HFFc6 (cell line): ENCODE data around the gene CACNG6. TPM values are rescaled to one million over a fixed set of nuclear protein-coding genes. Genes with fewer than 3 reads are reported as not detected.

ENCODE experiments used
- DNase-seq: peaks from one replicate; pipeline ENCODE4 v3.0.0-alpha.2; 2018
- H3K27ac Mint-ChIP-seq: 2 replicates; pipeline ENCODE4 v1.8.0; 2020; ENCODE audit warnings: mild to moderate bottlenecking, mixed read lengths
- H3K27me3 Mint-ChIP-seq: 2 replicates; pipeline ENCODE4 v1.8.0; 2021; ENCODE audit warnings: mild to moderate bottlenecking, moderate library complexity, mixed read lengths; ENCODE audit not compliant: insufficient read depth
- H3K36me3 Mint-ChIP-seq: 2 replicates; pipeline ENCODE4 v1.8.0; 2021; ENCODE audit warnings: low read depth, mixed read lengths
- H3K4me1 Mint-ChIP-seq: 2 replicates; pipeline ENCODE4 v1.8.0; 2020; ENCODE audit warnings: low read depth, mixed read lengths
- H3K4me3 Mint-ChIP-seq: 2 replicates; pipeline ENCODE4 v1.8.0; 2020; ENCODE audit warnings: mild to moderate bottlenecking, moderate library complexity, mixed read lengths
- H3K9me3 Mint-ChIP-seq: 2 replicates; pipeline ENCODE4 v1.8.0; 2020; ENCODE audit warnings: mild to moderate bottlenecking, mixed read lengths
- CTCF ChIP-seq: fragments of 200-600 bp; sonication (generic); IDR thresholded peaks from 2 replicates; pipeline ENCODE4 v1.5.0; 2021; ENCODE audit warnings: antibody characterized with exemption, mild to moderate bottlenecking
- total RNA-seq, 6 experiments: library from RNA; stranded (reverse); fragmentation: NEBNext Ultra II Directional; extraction: Animal tissue kit (Norgen Biotek cat#: 25700); gene quantifications; 2 replicates in 1 of 6; 3 replicates in 5 of 6; pipeline ENCODE4 v1.2.3, GENCODE V29; 2021

CACNG6 gene
- total RNA-seq, 6 experiments from 2014 or later = not detected

DNA sequence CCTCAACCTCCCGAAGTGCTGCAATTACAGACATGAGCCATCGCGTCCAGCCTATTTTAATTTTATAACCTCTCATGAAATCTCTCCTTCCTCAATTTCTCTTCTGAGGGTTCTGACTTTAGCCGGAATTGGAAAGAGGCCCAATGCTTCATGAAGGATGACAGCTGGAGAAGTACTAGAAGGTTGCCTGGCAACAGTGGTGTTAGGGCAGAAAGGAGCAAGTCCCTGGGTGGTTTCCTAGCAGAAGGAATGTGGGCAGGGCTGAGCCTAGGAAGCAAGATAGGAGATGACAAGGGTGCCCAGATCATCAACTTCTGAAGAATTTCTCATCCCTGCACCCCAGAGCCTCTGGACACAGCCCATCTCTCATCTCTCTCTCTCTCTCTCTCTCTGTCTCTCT is 25.8 kb downstream of the CACNG6 start:
- TF ChIP-seq CTCF = no peak
- no peak overlapping the region for H3K4me3 Mint-ChIP-seq
- H3K36me3 Mint-ChIP-seq = peaks cover 9% of the 10 kb centered on the region; the same call in 1 of the 2 replicates
- peaks cover 5% of the 10 kb centered on the region for H3K9me3 Mint-ChIP-seq
- peaks cover 12% of the 10 kb centered on the region for H3K27me3 Mint-ChIP-seq
- H3K27ac Mint-ChIP-seq = no peak overlapping the region; the same call in 1 of the 2 replicates
- H3K4me1 Mint-ChIP-seq = peaks cover 44% of the 10 kb centered on the region
- DNase-seq = peak; percentile 48

DNA sequence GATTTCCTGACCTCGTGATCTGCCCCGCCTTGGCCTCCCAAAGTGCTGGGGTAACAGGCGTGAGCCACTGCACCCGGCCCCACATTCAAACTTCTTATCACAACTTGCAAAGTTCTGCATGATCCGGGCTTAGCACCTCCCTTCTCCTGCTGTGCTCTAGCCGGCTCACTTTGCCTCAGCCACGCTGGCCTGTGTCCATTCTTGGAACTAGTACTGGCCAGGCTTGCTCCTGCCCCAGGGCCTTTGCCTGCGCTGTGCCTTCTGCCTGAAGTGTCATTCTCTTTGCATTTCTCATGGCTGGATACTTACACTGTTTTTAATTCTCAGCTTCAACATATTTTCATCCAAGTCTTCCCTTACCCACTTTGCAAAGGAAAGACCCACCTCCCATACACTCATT is 29.9 kb downstream of the CACNG6 start:
- H3K27ac Mint-ChIP-seq = peak overlapping the region; percentile 75
- DNase-seq = no peak
- peaks cover 10% of the 10 kb centered on the region for H3K27me3 Mint-ChIP-seq
- no peak overlapping the region for H3K4me3 Mint-ChIP-seq
- TF ChIP-seq CTCF = no peak
- H3K9me3 Mint-ChIP-seq = peaks cover 5% of the 10 kb centered on the region
- H3K4me1 Mint-ChIP-seq = peaks cover 63% of the 10 kb centered on the region
- peaks cover 9% of the 10 kb centered on the region; the same call in 1 of the 2 replicates for H3K36me3 Mint-ChIP-seq

DNA sequence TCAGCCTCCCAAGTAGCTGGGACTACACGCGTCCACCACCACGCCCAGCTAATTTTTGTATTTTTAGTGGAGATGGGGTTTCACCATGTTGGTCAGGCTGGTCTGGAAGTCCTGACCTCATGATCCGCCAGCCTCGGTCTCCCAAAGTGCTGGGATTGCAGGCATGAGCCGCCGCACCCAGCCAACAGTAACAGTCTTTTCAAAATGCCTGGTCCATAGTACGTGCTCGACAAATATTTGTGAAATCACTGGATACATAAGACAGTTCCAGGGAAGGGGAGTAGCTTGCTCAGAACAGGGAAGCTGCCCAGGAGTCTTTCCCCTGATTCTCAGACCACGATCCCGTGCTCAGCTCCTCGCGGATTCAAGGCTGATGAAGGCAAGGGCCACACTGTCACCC is 30.5 kb downstream of the CACNG6 start:
- peaks cover 63% of the 10 kb centered on the region for H3K4me1 Mint-ChIP-seq
- no peak for DNase-seq

DNA sequence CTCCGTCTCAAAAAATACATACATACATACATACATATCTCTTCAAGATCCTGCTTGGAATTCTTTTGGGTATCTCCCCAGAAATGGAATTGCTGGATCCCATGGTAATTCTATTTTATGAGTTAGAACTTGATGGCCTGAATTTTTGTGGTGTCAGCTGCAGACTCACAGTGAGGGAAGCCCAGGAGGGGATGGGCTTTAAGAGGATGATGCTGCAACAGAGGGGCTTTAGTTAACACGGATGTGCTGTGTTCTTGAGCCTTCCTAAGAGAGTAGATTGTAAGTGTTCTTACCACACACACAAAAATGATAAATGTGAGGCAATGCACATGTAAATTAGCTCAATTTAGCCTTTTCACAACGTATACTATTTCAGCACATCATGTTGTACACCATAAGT is 31.8 kb downstream of the CACNG6 start:
- no peak overlapping the region for H3K4me3 Mint-ChIP-seq
- DNase-seq = no peak
- H3K27me3 Mint-ChIP-seq = peaks cover 10% of the 10 kb centered on the region
- peaks cover 54% of the 10 kb centered on the region for H3K4me1 Mint-ChIP-seq
- no peaks in the 10 kb centered on the region; the same call in 1 of the 2 replicates for H3K9me3 Mint-ChIP-seq
- H3K27ac Mint-ChIP-seq = peak overlapping the region; percentile 42; the same call in 1 of the 2 replicates
- 0 out of 2 replicates have a peak, but pooled peaks cover 5% of the 10 kb centered on the region for H3K36me3 Mint-ChIP-seq
- no peak for TF ChIP-seq CTCF

More for the DNA sequence above, 30.5 kb downstream of the CACNG6 start:
- no peak for TF ChIP-seq CTCF
- Mint-ChIP-seq H3K9me3 (peaks cover 5% of the 10 kb centered on the region; the same call in 1 of the 2 replicates), H3K27ac (peak overlapping the region; percentile 11; the same call in 1 of the 2 replicates), H3K36me3 (peaks cover 9% of the 10 kb centered on the region; the same call in 1 of the 2 replicates), H3K4me3 (no peak overlapping the region), H3K27me3 (peaks cover 10% of the 10 kb centered on the region)

- H3K9me3 Mint-ChIP-seq = no peaks in the 10 kb centered on the region; the same call in 1 of the 2 replicates
- no peak overlapping the region for H3K27ac Mint-ChIP-seq
- H3K4me1 Mint-ChIP-seq = peaks cover 43% of the 10 kb centered on the region
- H3K4me3 Mint-ChIP-seq = no peak overlapping the region
- no peak for TF ChIP-seq CTCF
- H3K27me3 Mint-ChIP-seq = peaks cover 12% of the 10 kb centered on the region
- no peak for DNase-seq
- 0 out of 2 replicates have a peak, but pooled peaks cover 5% of the 10 kb centered on the region for H3K36me3 Mint-ChIP-seq
Measured at GRCh38 chr19:54024660-54025059, 33.2 kb downstream of the CACNG6 start.
